GM19023 (cell line): ENCODE results near the gene DUS4L.

Experiments used
- ATAC-seq: cut with Tn5 transposase; IDR thresholded peaks from one replicate; pipeline ENCODE4 v1.9.1; 2021; ENCODE audit warnings: mild to moderate bottlenecking, moderate library complexity; ENCODE audit not compliant: unreplicated experiment

Gene DUS4L

GRCh38 chr7:107613439-107613838 is 49.7 kb downstream of the DUS4L start:
- ATAC-seq = no peak

DNA sequence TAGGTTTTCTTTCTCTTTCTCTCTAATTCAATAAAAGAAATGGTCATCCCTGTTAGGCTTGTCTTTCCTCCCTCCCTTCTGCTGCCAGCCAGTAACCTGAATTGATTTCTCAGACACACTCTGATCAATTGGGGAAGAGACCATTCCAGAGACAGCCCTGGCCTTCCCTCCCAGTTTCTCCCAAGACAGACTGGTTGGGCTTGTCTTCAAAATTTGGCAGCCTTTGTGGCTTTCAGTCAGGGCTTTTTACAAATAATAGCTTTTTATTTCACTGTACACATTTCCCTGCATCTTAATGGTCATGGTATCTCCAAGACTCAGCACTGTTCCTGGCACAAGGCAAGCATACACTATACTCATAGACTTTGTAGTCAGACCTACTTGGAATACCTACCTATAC is 50.2 kb downstream of the DUS4L start:
- ATAC-seq = no peak

DNA sequence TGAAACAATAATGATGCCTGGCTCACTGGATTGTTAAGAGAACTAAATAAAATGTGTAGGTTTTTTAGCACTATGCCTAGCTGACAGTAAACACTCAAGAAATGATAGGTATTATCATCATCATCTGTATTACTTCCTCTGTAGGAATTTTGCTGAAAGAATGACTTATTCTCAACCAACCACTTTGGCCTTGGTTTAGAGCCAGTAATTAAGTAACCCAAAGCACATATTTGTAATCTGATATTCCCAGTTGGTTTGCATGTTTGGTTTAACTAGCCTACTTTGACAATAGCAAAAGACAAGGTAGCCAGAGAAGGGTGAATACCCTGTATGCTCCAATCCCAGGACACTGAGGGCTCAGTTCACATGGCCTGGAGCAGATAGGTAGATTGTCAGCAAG is 50.7 kb downstream of the DUS4L start:
- no peak for ATAC-seq

GRCh38 chr7:107615910-107616680 is 52.3 kb downstream of the DUS4L start:
- no peak for ATAC-seq

- ATAC-seq = no peak
Observed at GRCh38 chr7:107622429-107622828, 58.7 kb downstream of the DUS4L start.

GRCh38 chr7:107622894-107623293 is 59.1 kb downstream of the DUS4L start:
- ATAC-seq = no peak

- ATAC-seq = no peak
Observed at GRCh38 chr7:107627002-107627401, 63.2 kb downstream of the DUS4L start.
